ENCODE data around the gene EGFR.

- TF ChIP-seq POLR2A (IDR thresholded peaks at IDR 0.05) (no peak), CTCF (IDR thresholded peaks at IDR 0.05) (no peak)
These were observed 38.3 kb upstream of the EGFR start for GRCh38 chr7:54980521-54980920.

Data from uterus (tissue), 2 donors.